HG03045 (cell line): Measurements from ENCODE around the gene CPA4.

Experiments used
- ATAC-seq: cut with Tn5 transposase; IDR thresholded peaks from one replicate; pipeline ENCODE4 v1.9.1; 2021; ENCODE audit warnings: mild to moderate bottlenecking, moderate library complexity; ENCODE audit not compliant: unreplicated experiment

The CPA4 gene

GRCh38 chr7:130274296-130274695 is 18.7 kb upstream of the CPA4 start:
- ATAC-seq = no peak

- no peak for ATAC-seq
These were observed 17.9 kb upstream of the CPA4 start for GRCh38 chr7:130274983-130275591.

- ATAC-seq = no peak
These were observed 17.1 kb upstream of the CPA4 start for GRCh38 chr7:130275826-130276297.

GRCh38 chr7:130276796-130277762 is 15.9 kb upstream of the CPA4 start:
- no peak for ATAC-seq

- ATAC-seq = no peak
These were observed 15.0 kb upstream of the CPA4 start for GRCh38 chr7:130277763-130278643.

- no peak for ATAC-seq
These were observed 14.1 kb upstream of the CPA4 start for GRCh38 chr7:130278860-130279259.

GRCh38 chr7:130279286-130279685 is 13.7 kb upstream of the CPA4 start:
- ATAC-seq = no peak

GRCh38 chr7:130279906-130280305 is 13.1 kb upstream of the CPA4 start:
- no peak for ATAC-seq

GRCh38 chr7:130281260-130281659 is 11.7 kb upstream of the CPA4 start:
- no peak for ATAC-seq

GRCh38 chr7:130286881-130287280 is 6.1 kb upstream of the CPA4 start:
- no peak for ATAC-seq

- ATAC-seq = no peak
These were observed 4.8 kb upstream of the CPA4 start for GRCh38 chr7:130288168-130288567.

GRCh38 chr7:130288829-130289228 is 4.1 kb upstream of the CPA4 start:
- no peak for ATAC-seq

GRCh38 chr7:130289478-130289877 is 3.5 kb upstream of the CPA4 start:
- no peak for ATAC-seq

GRCh38 chr7:130290745-130291144 is 2.2 kb upstream of the CPA4 start:
- no peak for ATAC-seq

- no peak for ATAC-seq
These were observed 560 bp downstream of the CPA4 start for GRCh38 chr7:130293521-130293920.

GRCh38 chr7:130294314-130294713 is 1.4 kb downstream of the CPA4 start:
- ATAC-seq = no peak

GRCh38 chr7:130296221-130296951 is 3.4 kb downstream of the CPA4 start:
- no peak for ATAC-seq

GRCh38 chr7:130297628-130298543 is 4.9 kb downstream of the CPA4 start:
- ATAC-seq = no peak

GRCh38 chr7:130298544-130299326 is 5.8 kb downstream of the CPA4 start:
- no peak for ATAC-seq
